Activated effector memory CD4-positive, alpha-beta T cell treated with anti-CD3 and anti-CD28 coated beads, Interleukin-2, amount 50 U/mL, for 16 hours (primary cell): ENCODE results near the gene MYO1C.
"Not testable (repeated sequence)": the region's sequence is repeated elsewhere in the genome, so short reads cannot be mapped to it uniquely, and the experiment has no call there.

ENCODE experiments used
- DNase-seq: peaks from one replicate; pipeline ENCODE4 v3.0.0-alpha.2; 2020

MYO1C gene

DNA sequence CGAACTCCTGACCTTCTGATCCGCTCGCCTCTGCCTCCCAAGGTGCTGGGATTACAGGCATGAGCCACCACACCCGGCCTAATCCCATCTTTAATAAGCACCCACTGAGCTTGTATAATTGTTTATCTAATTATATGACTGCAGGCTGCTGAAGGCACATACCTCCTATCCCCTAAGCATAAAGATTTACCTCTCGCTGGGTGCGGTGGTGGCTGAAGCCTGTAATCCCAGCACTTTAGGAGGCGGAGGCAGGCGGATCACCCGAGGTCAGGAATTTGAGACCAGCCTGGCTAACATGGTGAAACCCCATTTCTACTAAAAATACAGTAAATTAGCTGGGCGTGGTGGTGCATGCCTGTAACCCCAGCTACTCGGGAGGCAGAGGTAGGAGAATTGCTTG is 72.3 kb downstream of the MYO1C start:
- DNase-seq = no peak

DNA sequence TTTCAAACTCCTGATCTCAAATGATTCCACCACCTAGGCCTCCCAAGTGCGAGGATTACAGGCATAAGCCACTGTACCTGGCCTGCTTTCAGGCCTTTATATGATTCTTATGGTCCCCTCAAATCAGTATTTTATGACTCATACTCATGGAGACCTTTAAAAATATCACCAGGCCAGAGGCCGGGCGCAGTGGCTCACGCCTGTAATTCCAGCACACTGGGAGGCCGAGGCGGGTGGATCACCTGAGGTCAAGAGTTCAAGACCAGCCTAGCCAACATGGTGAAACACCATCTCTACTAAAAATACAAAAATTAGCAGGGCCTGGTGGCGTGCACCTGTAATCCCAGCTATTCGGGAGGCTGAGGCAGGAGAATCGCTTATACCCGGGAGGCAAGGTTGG is 74.0 kb downstream of the MYO1C start:
- not testable (repeated sequence) for DNase-seq

DNA sequence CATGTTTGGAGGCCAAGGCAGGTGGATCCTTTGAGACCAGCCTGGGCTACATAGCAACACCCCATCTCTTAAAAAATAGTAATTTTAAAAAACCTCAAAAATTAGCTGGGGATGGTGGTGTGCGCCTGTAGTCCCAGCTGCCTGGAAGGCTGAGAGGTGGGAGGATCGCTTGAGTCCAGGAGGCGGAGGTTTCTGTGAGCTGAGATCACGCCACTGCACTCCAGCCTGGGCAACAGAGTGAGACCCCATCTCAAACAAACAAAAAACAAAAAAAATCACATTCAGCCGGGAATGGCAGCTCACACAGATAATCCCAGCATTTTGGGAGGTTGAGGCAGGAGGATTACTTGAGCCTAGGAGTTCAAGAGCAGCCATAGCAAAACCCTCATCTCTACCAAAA is 76.1 kb downstream of the MYO1C start:
- DNase-seq = no peak

DNA sequence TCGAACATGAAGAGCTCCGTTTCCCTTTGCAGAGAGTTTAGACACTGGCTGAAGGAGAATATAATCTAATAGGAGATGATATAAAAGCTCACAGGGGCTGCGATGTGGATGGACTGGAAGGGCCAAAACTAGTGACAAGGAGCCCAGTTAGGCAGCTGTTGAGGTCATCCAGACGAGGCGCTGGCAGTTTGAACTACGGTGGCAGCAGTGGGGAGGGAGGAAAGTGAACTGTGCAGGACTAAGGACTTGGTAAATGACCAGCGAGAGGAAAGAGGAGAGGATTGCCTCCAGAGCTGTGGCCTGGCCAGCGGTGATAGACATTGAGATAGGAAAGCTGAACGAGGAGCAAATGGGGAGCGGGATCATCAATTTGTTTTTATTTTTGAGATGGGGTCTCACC is 77.9 kb downstream of the MYO1C start:
- no peak for DNase-seq
